ENCODE results near the gene ACOT2. TPM values are rescaled to one million over a fixed set of nuclear protein-coding genes. Genes with fewer than 3 reads are reported as not detected.

Gene ACOT2
- total RNA-seq, 1 donor from 2014 or later, result 48.1 TPM

DNA sequence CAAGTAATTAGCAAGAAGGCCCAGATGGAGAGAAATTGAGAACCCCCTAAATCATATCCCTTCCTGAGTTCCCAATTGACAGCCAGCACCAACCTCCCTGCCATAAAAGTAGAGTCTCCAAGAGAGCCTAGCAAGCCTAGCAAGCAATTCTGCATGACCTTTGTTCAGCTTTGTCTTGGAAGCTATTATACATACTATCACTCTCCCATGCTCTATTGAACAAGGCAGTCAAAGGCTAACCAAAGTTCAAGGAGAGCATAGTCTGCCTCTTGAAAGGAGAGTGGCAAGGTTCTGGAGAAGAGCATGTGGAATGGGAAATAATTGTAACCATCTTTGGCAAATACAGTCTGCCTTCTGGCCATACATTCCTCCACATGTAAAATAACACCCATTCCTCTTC is 30.5 kb downstream of the ACOT2 start:
- TF ChIP-seq, protein P1, sequence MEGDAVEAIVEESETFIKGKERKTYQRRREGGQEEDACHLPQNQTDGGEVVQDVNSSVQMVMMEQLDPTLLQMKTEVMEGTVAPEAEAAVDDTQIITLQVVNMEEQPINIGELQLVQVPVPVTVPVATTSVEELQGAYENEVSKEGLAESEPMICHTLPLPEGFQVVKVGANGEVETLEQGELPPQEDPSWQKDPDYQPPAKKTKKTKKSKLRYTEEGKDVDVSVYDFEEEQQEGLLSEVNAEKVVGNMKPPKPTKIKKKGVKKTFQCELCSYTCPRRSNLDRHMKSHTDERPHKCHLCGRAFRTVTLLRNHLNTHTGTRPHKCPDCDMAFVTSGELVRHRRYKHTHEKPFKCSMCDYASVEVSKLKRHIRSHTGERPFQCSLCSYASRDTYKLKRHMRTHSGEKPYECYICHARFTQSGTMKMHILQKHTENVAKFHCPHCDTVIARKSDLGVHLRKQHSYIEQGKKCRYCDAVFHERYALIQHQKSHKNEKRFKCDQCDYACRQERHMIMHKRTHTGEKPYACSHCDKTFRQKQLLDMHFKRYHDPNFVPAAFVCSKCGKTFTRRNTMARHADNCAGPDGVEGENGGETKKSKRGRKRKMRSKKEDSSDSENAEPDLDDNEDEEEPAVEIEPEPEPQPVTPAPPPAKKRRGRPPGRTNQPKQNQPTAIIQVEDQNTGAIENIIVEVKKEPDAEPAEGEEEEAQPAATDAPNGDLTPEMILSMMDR (IDR thresholded peaks at IDR 0.05), result no peak
- TF ChIP-seq POLR2AphosphoS5 (IDR thresholded peaks at IDR 0.05; ENCODE audit: insufficient read depth in 1 of 2, low read depth in 1 of 2) (no peak), POLR2A (IDR thresholded peaks at IDR 0.05) (no peak)
- Histone ChIP-seq H3K27me3 (no peaks in the 10 kb centered on the region), H3K4me3 (no peak overlapping the region), H3K36me3 (no peaks in the 10 kb centered on the region), H3K9me3 (no peaks in the 10 kb centered on the region), H3K4me1 (no peaks in the 10 kb centered on the region), H3K27ac (no peak overlapping the region)
- DNase-seq (ENCODE audit: extremely low spot score in 2 of 2), result no peak
- intact Hi-C loops (cut with DNase I), result no loop called here

DNA sequence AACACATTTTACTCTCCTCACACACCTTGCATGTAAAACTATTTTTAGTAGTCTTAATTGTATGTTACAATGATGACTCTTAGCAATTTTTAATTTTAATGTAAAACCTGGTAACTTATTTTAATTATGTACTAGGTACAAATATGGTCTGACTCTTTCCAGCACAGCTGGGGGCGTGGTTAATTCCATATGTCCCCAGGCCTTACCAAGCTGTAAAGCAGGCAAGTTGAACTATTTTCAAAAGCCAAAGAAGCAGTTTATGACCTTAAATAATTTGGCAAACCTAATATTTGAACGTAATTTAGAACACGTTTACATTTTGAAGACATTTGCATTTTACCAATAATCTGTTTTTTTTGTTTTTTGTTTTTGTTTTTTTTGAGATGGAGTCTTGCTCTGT is 34.0 kb downstream of the ACOT2 start:
- no peak overlapping the region for H3K4me3 ChIP-seq
- no peaks in the 10 kb centered on the region for H3K9me3 ChIP-seq
- H3K27me3 ChIP-seq, result no peaks in the 10 kb centered on the region
- intact Hi-C loops (cut with DNase I), result no loop called here
- TF ChIP-seq, protein P1 (IDR thresholded peaks at IDR 0.05), result no peak
- TF ChIP-seq POLR2A (IDR thresholded peaks at IDR 0.05), result no peak
- no peak for TF ChIP-seq POLR2AphosphoS5 (IDR thresholded peaks at IDR 0.05; ENCODE audit: insufficient read depth in 1 of 2, low read depth in 1 of 2)
- no peak overlapping the region for H3K27ac ChIP-seq
- DNase-seq (ENCODE audit: extremely low spot score in 2 of 2), result no peak
- no peaks in the 10 kb centered on the region for H3K4me1 ChIP-seq
- H3K36me3 ChIP-seq, result no peaks in the 10 kb centered on the region

DNA sequence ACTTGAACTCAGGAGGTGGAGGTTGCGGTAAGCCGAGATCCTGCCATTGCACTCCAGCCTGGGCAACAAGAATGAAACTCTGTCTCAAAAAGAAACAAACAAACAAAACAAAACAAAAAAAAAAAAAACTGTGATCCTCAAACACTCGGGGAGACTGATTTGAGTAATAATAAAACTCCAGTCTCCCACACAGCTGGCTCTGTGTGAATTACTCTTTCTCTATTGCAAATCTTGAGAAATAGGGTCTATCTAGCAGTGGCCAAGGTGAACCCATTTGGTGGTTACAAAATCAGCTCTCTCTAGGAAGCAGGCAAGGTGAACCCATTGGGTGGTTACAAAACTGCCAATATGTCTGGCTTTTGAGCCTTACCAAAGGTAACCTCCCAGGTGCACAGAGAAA is 37.3 kb downstream of the ACOT2 start:
- H3K4me3 ChIP-seq, result no peak overlapping the region
- H3K4me1 ChIP-seq, result no peaks in the 10 kb centered on the region
- DNase-seq (ENCODE audit: extremely low spot score in 2 of 2), result no peak
- no peaks in the 10 kb centered on the region for H3K9me3 ChIP-seq
- no peak overlapping the region for H3K27ac ChIP-seq
- intact Hi-C loops (cut with DNase I), result no loop called here
- TF ChIP-seq, protein P1 (IDR thresholded peaks at IDR 0.05), result no peak
- TF ChIP-seq POLR2A (IDR thresholded peaks at IDR 0.05), result no peak
- no peak for TF ChIP-seq POLR2AphosphoS5 (IDR thresholded peaks at IDR 0.05; ENCODE audit: insufficient read depth in 1 of 2, low read depth in 1 of 2)
- H3K27me3 ChIP-seq, result no peaks in the 10 kb centered on the region
- H3K36me3 ChIP-seq, result no peaks in the 10 kb centered on the region

DNA sequence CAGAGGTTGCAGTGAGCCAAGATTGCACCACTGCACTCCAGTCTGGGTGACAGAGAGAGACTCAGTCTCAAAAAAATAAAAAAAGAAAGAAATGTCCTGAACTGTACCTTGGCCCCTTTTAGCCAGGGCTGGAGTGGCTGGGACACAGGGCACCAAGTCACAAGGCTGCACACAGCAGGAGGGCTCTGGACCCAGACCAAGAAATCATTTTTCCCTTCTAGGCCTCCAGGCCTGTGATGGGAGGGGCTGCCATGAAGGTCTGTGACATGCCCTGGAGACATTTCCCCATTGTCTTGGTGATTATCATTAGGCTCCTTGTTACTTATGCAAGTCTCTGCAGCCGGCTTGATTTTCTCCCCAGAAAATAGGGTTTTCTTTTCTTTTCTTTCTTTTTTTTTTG is 38.2 kb downstream of the ACOT2 start:
- Histone ChIP-seq H3K27ac (no peak overlapping the region), H3K4me3 (no peak overlapping the region), H3K4me1 (peaks cover 4% of the 10 kb centered on the region), H3K36me3 (no peaks in the 10 kb centered on the region), H3K27me3 (no peaks in the 10 kb centered on the region), H3K9me3 (no peaks in the 10 kb centered on the region)
- intact Hi-C loops (cut with DNase I), result no loop called here
- no peak for DNase-seq (ENCODE audit: extremely low spot score in 2 of 2)
- TF ChIP-seq, protein P1 (IDR thresholded peaks at IDR 0.05), result no peak
- no peak for TF ChIP-seq POLR2AphosphoS5 (IDR thresholded peaks at IDR 0.05; ENCODE audit: insufficient read depth in 1 of 2, low read depth in 1 of 2)
- no peak for TF ChIP-seq POLR2A (IDR thresholded peaks at IDR 0.05)

DNA sequence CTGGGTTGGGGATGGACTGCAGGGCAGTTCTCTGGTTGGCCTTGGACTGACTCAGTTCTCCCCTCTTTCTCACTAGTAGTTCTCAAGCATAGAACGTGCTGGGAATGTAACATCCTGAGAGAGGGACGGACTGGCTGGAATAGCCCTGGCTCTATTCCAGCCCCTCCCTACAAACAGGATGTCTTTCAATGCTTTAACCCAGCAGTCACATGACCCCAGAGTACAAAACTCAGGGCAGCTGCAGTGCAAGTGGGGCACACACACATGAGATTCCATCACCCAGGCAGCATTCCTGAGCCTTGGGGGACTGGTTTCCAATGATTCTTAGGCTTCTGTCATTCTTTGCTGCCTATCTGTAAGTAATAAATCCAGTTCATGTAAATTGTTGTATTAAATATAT is 41.7 kb downstream of the ACOT2 start:
- TF ChIP-seq POLR2AphosphoS5 (IDR thresholded peaks at IDR 0.05; ENCODE audit: insufficient read depth in 1 of 2, low read depth in 1 of 2) (no peak), POLR2A (IDR thresholded peaks at IDR 0.05) (no peak)
- TF ChIP-seq, protein P1 (IDR thresholded peaks at IDR 0.05), result no peak
- no peak for DNase-seq (ENCODE audit: extremely low spot score in 2 of 2)
- Histone ChIP-seq H3K4me1 (peaks cover 4% of the 10 kb centered on the region), H3K9me3 (no peaks in the 10 kb centered on the region), H3K27ac (no peak overlapping the region), H3K27me3 (no peaks in the 10 kb centered on the region), H3K36me3 (no peaks in the 10 kb centered on the region), H3K4me3 (no peak overlapping the region)
- intact Hi-C loops (cut with DNase I), result no loop called here
